Panc1 (cell line): Measurements from ENCODE around the gene GMEB2. TPM values are rescaled to one million over a fixed set of nuclear protein-coding genes. Genes with fewer than 3 reads are reported as not detected.

Experiments
- ATAC-seq: fragments of 200-7000 bp; cut with Tn5 transposase; 2 replicates; pipeline ENCODE4 v1.9.1; 2020; ENCODE audit warnings: mild to moderate bottlenecking, moderate library complexity
- BruUV-seq: library from RNA; stranded (reverse); fragments of 400-500 nt; replicated peaks from 2 replicates; lab custom pipeline; 2021; lab: Mats Ljungman, UMichigan
- CTCF ChIA-PET: fragments of 300-600 bp; sonication (Branson Sonifier 250); formaldehyde crosslinking; loops from one replicate; lab custom pipeline; 2022; ENCODE audit warnings: antibody characterized with exemption; lab: Charles Lee
- POLR2A ChIA-PET: fragments of 300-600 bp; sonication (Branson Sonifier 250); formaldehyde crosslinking; loops from one replicate; lab custom pipeline; 2022; ENCODE audit warnings: antibody characterized with exemption; lab: Charles Lee
- DNase-seq: peaks from one replicate; pipeline ENCODE4 v3.0.0-alpha.2; 2010; ENCODE audit warnings: low read depth, low spot score
- H3K27ac ChIP-seq: 2 replicates; pipeline ENCODE4 v1.5.1; 2011; ENCODE audit warnings: mild to moderate bottlenecking, low read length, inconsistent platforms
- H3K27me3 ChIP-seq: fragments of 200-500 bp; sonication (Bioruptor generic); 2 replicates; pipeline ENCODE4 v1.6.0; 2014; ENCODE audit warnings: low read length, inconsistent platforms; ENCODE audit not compliant: control insufficient read depth, insufficient read depth
- H3K36me3 ChIP-seq: fragments of 200-500 bp; sonication (Bioruptor generic); 2 replicates; pipeline ENCODE4 v1.5.1; 2014; ENCODE audit warnings: inconsistent platforms, mild to moderate bottlenecking, low read length, moderate library complexity; ENCODE audit not compliant: control insufficient read depth, insufficient read depth
- H3K4me1 ChIP-seq: 2 replicates; pipeline ENCODE4 v1.5.1; 2011; ENCODE audit warnings: inconsistent platforms, mild to moderate bottlenecking, low read length, moderate library complexity; ENCODE audit not compliant: control insufficient read depth, insufficient read depth
- H3K4me3 ChIP-seq, 2 experiments: 2 replicates each; pipeline ENCODE4 v1.5.1; 2011 to 2012; ENCODE audit warnings: low read depth in 2 of 2, low read length in 2 of 2, mild to moderate bottlenecking in 2 of 2, inconsistent platforms in 1 of 2, moderate library complexity in 1 of 2
- H3K9me3 ChIP-seq: fragments of 200-500 bp; sonication (Bioruptor generic); 2 replicates; pipeline ENCODE4 v1.5.1; 2014; ENCODE audit warnings: low read depth, mild to moderate bottlenecking, inconsistent platforms, low read length, moderate library complexity; ENCODE audit not compliant: control insufficient read depth, insufficient read depth
- POLR2AphosphoS5 ChIP-seq: IDR thresholded peaks from 2 replicates; pipeline ENCODE4 v1.6.1; 2012; ENCODE audit warnings: mild to moderate bottlenecking, low read depth, low read length, moderate library complexity
- SIN3A ChIP-seq: IDR thresholded peaks from 2 replicates; pipeline ENCODE4 v1.6.1; 2012; ENCODE audit warnings: low read depth, mild to moderate bottlenecking, low read length, moderate library complexity, borderline replicate concordance; ENCODE audit not compliant: insufficient read depth
- TCF7L2 ChIP-seq: IDR thresholded peaks from 2 replicates; pipeline ENCODE4 v1.6.1; 2011; ENCODE audit warnings: mild to moderate bottlenecking, low read depth, low read length, inconsistent platforms
- in situ Hi-C: cut with HindIII; loops from 2 replicates; pipeline ENCODE4 v1.10.0; 2016; ENCODE audit warnings: low sequenced_read_pairs, low pct_unique_long_range_greater_than_20kb
- intact Hi-C: fragments of 100-400 bp; cut with micrococcal nuclease; formaldehyde crosslinking; loops from one replicate; pipeline ENCODE4 v1.10.0; 2022; ENCODE audit not compliant: unreplicated experiment
- total RNA-seq: library from RNA; stranded (reverse); gene quantifications from one replicate; pipeline ENCODE4 v1.2.1, GENCODE V29; 2021; ENCODE audit not compliant: unreplicated experiment
- TF ChIP-seq, protein P1 (sequence below): fragments of 450-650 bp; IDR thresholded peaks from 2 replicates; pipeline ENCODE4 v1.5.1; 2017; ENCODE audit warnings: mild to moderate bottlenecking
- TF ChIP-seq, protein P2 (sequence below), 2 experiments: IDR thresholded peaks; 2 replicates each; pipeline ENCODE4 v1.6.1; 2011 to 2012; ENCODE audit warnings: low read depth in 2 of 2, control low read depth in 1 of 2, low read length in 1 of 2, mild to moderate bottlenecking in 1 of 2, moderate library complexity in 1 of 2; ENCODE audit not compliant: insufficient read depth in 1 of 2

GMEB2 gene
- total RNA-seq, 1 experiment from 2014 or later, result 13.1 TPM

GRCh38 chr20:63622732-63623131 lies 4.2 kb downstream of the GMEB2 start:
- no peaks in the 10 kb centered on the region for H3K27me3 ChIP-seq
- CTCF ChIA-PET, result no interaction called here
- ATAC-seq (no peak), DNase-seq (no peak)
- intact Hi-C loops, result no loop called here
- in situ Hi-C loops, result no loop called here
- no peaks in the 10 kb centered on the region for H3K36me3 ChIP-seq
- POLR2A ChIA-PET, result no interaction called here
- H3K4me1 ChIP-seq, result peaks cover 3% of the 10 kb centered on the region; the same call in 1 of the 2 replicates
- no peaks in the 10 kb centered on the region for H3K9me3 ChIP-seq
- no peak overlapping the region for H3K27ac ChIP-seq
- TF ChIP-seq POLR2AphosphoS5, result no peak
- TF ChIP-seq, protein P1, sequence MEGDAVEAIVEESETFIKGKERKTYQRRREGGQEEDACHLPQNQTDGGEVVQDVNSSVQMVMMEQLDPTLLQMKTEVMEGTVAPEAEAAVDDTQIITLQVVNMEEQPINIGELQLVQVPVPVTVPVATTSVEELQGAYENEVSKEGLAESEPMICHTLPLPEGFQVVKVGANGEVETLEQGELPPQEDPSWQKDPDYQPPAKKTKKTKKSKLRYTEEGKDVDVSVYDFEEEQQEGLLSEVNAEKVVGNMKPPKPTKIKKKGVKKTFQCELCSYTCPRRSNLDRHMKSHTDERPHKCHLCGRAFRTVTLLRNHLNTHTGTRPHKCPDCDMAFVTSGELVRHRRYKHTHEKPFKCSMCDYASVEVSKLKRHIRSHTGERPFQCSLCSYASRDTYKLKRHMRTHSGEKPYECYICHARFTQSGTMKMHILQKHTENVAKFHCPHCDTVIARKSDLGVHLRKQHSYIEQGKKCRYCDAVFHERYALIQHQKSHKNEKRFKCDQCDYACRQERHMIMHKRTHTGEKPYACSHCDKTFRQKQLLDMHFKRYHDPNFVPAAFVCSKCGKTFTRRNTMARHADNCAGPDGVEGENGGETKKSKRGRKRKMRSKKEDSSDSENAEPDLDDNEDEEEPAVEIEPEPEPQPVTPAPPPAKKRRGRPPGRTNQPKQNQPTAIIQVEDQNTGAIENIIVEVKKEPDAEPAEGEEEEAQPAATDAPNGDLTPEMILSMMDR, result no peak
- TF ChIP-seq TCF7L2, result no peak
- TF ChIP-seq SIN3A, result no peak
- TF ChIP-seq, protein P2, sequence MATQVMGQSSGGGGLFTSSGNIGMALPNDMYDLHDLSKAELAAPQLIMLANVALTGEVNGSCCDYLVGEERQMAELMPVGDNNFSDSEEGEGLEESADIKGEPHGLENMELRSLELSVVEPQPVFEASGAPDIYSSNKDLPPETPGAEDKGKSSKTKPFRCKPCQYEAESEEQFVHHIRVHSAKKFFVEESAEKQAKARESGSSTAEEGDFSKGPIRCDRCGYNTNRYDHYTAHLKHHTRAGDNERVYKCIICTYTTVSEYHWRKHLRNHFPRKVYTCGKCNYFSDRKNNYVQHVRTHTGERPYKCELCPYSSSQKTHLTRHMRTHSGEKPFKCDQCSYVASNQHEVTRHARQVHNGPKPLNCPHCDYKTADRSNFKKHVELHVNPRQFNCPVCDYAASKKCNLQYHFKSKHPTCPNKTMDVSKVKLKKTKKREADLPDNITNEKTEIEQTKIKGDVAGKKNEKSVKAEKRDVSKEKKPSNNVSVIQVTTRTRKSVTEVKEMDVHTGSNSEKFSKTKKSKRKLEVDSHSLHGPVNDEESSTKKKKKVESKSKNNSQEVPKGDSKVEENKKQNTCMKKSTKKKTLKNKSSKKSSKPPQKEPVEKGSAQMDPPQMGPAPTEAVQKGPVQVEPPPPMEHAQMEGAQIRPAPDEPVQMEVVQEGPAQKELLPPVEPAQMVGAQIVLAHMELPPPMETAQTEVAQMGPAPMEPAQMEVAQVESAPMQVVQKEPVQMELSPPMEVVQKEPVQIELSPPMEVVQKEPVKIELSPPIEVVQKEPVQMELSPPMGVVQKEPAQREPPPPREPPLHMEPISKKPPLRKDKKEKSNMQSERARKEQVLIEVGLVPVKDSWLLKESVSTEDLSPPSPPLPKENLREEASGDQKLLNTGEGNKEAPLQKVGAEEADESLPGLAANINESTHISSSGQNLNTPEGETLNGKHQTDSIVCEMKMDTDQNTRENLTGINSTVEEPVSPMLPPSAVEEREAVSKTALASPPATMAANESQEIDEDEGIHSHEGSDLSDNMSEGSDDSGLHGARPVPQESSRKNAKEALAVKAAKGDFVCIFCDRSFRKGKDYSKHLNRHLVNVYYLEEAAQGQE (IDR thresholded peaks at IDR 0.05; ENCODE audit: insufficient read depth in 1 of 2, low read depth in 2 of 2, low read length in 1 of 2), result no peak
- no TSS peak for BruUV-seq
- H3K4me3 ChIP-seq, result no peak overlapping the region

- CTCF ChIA-PET, result no interaction called here
Observed at GRCh38 chr20:63622096-63622495, 4.8 kb downstream of the GMEB2 start.

More at GRCh38 chr20:63622096-63622495, 4.8 kb downstream of the GMEB2 start:
- ATAC-seq, result no peak
- H3K4me1 ChIP-seq, result peaks cover 3% of the 10 kb centered on the region; the same call in 1 of the 2 replicates
- H3K27ac ChIP-seq, result no peak overlapping the region
- in situ Hi-C loops (no loop called here), intact Hi-C loops (no loop called here)
- H3K27me3 ChIP-seq, result no peaks in the 10 kb centered on the region
- H3K9me3 ChIP-seq, result no peaks in the 10 kb centered on the region
- TF ChIP-seq, protein P2 (IDR thresholded peaks at IDR 0.05; ENCODE audit: insufficient read depth in 1 of 2, low read depth in 2 of 2, low read length in 1 of 2), result no peak
- TF ChIP-seq POLR2AphosphoS5 (no peak), SIN3A (no peak), TCF7L2 (no peak)
- TF ChIP-seq, protein P1, result no peak
- BruUV-seq, result no TSS peak
- no peak overlapping the region for H3K4me3 ChIP-seq
- no peak for DNase-seq
- POLR2A ChIA-PET, result interaction anchor here (0.7 to 0.9 kb wide), 2 partner anchors 22 to 123 kb away, joined by 5 to 7 read pairs; no protein-coding TSS in a partner anchor
- H3K36me3 ChIP-seq, result no peaks in the 10 kb centered on the region
